Upper lobe of right lung (tissue), 1 donor: Measurements from ENCODE around the gene HTR3A. TPM values are rescaled to one million over a fixed set of nuclear protein-coding genes. Genes with fewer than 3 reads are reported as not detected.

ENCODE experiments used
- ATAC-seq: fragments of 200-7000 bp; cut with Tn5 transposase; one replicate; pipeline ENCODE4 v1.9.1; 2020; ENCODE audit warnings: mild to moderate bottlenecking, moderate library complexity
- DNase-seq: peaks from one replicate; pipeline ENCODE4 v3.0.0-alpha.2; 2020
- H3K27ac ChIP-seq: fragments of 200-600 bp; one replicate; pipeline ENCODE4 v1.8.0; 2022
- H3K27me3 ChIP-seq: fragments of 200-600 bp; one replicate; pipeline ENCODE4 v1.8.0; 2022; ENCODE audit warnings: mild to moderate bottlenecking
- H3K36me3 ChIP-seq: fragments of 200-600 bp; one replicate; pipeline ENCODE4 v1.8.0; 2022
- H3K4me1 ChIP-seq: fragments of 200-600 bp; one replicate; pipeline ENCODE4 v1.8.0; 2022
- H3K4me3 ChIP-seq: fragments of 200-600 bp; one replicate; pipeline ENCODE4 v1.8.0; 2022; ENCODE audit warnings: mild to moderate bottlenecking
- H3K9me3 ChIP-seq: fragments of 200-600 bp; one replicate; pipeline ENCODE4 v1.8.0; 2022
- intact Hi-C: fragments of 100-400 bp; cut with DNase I; formaldehyde crosslinking; loops from one replicate; pipeline ENCODE4 v1.11.0; 2022
- total RNA-seq: library from RNA; stranded (reverse); fragmentation: NEBNext Ultra II Directional; extraction: Animal tissue kit (Norgen Biotek cat#: 25700); gene quantifications from one replicate; pipeline ENCODE4 v1.2.1, GENCODE V29; 2021
- TF ChIP-seq, protein P1 (sequence below): fragments of 200-600 bp; IDR thresholded peaks from one replicate; pipeline ENCODE4 v1.8.0; 2022; ENCODE audit warnings: antibody characterized with exemption
- donor health status: DM: no; HTN: yes; CAD: no; lungs with severe emphysema.

The HTR3A gene
- total RNA-seq, 1 donor from 2014 or later, result not detected

DNA sequence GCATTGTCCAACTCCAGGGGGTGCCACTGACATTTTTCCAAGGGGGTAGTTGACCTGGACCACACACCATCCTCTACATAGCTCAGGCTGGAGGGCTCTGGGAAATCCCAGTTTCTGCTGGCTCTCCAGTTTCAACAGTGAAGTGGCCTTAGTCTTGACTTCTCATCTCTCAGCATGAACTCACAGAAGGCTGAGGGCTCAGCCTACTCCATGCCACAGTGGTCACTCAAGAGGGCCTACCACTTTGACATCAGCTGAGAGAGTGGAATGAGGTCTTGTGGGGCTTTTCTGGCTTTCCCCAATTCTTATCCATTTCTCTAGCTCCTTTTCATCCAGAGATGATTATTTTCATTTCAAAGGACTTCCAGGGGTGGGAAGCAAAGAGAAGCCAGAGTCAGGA lies 7.4 kb downstream of the HTR3A start:
- Histone ChIP-seq H3K36me3 (no peaks in the 10 kb centered on the region), H3K9me3 (no peaks in the 10 kb centered on the region), H3K4me3 (no peak overlapping the region), H3K27me3 (peaks cover 12% of the 10 kb centered on the region), H3K4me1 (no peaks in the 10 kb centered on the region), H3K27ac (no peak overlapping the region)
- TF ChIP-seq, protein P1, sequence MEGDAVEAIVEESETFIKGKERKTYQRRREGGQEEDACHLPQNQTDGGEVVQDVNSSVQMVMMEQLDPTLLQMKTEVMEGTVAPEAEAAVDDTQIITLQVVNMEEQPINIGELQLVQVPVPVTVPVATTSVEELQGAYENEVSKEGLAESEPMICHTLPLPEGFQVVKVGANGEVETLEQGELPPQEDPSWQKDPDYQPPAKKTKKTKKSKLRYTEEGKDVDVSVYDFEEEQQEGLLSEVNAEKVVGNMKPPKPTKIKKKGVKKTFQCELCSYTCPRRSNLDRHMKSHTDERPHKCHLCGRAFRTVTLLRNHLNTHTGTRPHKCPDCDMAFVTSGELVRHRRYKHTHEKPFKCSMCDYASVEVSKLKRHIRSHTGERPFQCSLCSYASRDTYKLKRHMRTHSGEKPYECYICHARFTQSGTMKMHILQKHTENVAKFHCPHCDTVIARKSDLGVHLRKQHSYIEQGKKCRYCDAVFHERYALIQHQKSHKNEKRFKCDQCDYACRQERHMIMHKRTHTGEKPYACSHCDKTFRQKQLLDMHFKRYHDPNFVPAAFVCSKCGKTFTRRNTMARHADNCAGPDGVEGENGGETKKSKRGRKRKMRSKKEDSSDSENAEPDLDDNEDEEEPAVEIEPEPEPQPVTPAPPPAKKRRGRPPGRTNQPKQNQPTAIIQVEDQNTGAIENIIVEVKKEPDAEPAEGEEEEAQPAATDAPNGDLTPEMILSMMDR, result no peak
- intact Hi-C loops, result no loop called here
- no peak for ATAC-seq
- no peak for DNase-seq

DNA sequence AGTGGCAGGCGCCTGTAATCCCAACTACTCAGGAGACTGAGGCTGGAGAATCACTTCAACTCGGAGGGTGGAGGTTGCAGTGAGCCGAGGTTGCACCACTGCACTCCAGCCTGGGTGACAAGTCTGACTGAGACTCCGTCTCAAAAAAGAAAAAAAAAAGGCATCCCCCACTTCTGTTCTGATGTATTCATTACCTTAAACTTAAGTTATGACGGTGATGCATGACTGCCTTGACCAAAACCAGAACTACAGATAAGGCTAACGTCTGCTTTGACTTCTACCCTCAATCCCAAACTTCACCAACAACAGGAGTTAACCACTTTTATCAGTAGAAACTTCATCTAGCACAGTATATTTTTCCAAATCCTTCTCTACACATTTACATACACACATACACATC lies 9.9 kb downstream of the HTR3A start:
- intact Hi-C loops, result no loop called here
- TF ChIP-seq, protein P1, result no peak
- Histone ChIP-seq H3K36me3 (no peaks in the 10 kb centered on the region), H3K27ac (no peak overlapping the region), H3K27me3 (peaks cover 6% of the 10 kb centered on the region), H3K9me3 (no peaks in the 10 kb centered on the region), H3K4me3 (no peak overlapping the region), H3K4me1 (no peaks in the 10 kb centered on the region)
- no peak for ATAC-seq
- DNase-seq, result no peak

DNA sequence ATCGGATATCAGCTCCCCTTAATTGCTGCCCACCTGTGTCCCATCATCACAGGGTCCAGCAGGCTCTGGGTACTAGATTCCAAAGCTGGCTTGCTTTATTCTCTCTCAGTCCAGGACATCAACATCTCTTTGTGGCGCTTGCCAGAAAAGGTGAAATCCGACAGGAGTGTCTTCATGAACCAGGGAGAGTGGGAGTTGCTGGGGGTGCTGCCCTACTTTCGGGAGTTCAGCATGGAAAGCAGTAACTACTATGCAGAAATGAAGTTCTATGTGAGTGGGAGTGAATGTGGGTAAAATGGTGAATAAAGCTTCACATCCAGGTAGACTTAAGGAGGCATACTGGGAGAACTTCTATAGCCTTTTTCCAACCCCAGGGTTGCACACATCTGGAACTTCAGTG lies 11.0 kb downstream of the HTR3A start:
- TF ChIP-seq, protein P1, result no peak
- H3K4me3 ChIP-seq, result no peak overlapping the region
- no peaks in the 10 kb centered on the region for H3K4me1 ChIP-seq

DNA sequence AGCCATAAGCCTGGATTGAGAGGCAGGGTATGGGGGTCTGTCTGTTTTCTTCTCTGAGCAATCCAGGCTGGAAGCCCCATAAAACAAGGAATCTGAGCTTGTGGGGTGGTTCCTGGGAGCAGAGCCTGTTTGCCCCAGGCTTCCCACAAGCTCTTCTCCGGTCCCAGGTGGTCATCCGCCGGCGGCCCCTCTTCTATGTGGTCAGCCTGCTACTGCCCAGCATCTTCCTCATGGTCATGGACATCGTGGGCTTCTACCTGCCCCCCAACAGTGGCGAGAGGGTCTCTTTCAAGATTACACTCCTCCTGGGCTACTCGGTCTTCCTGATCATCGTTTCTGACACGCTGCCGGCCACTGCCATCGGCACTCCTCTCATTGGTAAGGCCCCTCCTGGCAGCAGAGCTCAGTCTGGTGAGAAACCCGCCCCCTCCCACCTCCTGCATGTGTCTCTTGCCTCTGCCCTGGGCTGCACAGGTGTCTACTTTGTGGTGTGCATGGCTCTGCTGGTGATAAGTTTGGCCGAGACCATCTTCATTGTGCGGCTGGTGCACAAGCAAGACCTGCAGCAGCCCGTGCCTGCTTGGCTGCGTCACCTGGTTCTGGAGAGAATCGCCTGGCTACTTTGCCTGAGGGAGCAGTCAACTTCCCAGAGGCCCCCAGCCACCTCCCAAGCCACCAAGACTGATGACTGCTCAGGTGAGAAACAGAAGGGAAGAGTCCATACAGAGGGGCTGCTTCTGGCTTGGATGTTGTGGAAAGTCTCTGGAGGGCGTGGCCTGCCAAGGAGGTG lies 11.6 kb downstream of the HTR3A start:
- Histone ChIP-seq H3K4me1 (no peaks in the 10 kb centered on the region), H3K36me3 (no peaks in the 10 kb centered on the region), H3K27me3 (peaks cover 11% of the 10 kb centered on the region), H3K4me3 (no peak overlapping the region), H3K27ac (no peak overlapping the region), H3K9me3 (no peaks in the 10 kb centered on the region)
- no peak for ATAC-seq
- intact Hi-C loops, result no loop called here
- no peak for DNase-seq
- TF ChIP-seq, protein P1, result no peak

More for the DNA sequence above, 11.0 kb downstream of the HTR3A start:
- no peak for DNase-seq
- H3K36me3 ChIP-seq, result no peaks in the 10 kb centered on the region
- H3K27me3 ChIP-seq, result peaks cover 8% of the 10 kb centered on the region
- intact Hi-C loops, result no loop called here
- no peaks in the 10 kb centered on the region for H3K9me3 ChIP-seq
- no peak for ATAC-seq
- no peak overlapping the region for H3K27ac ChIP-seq

DNA sequence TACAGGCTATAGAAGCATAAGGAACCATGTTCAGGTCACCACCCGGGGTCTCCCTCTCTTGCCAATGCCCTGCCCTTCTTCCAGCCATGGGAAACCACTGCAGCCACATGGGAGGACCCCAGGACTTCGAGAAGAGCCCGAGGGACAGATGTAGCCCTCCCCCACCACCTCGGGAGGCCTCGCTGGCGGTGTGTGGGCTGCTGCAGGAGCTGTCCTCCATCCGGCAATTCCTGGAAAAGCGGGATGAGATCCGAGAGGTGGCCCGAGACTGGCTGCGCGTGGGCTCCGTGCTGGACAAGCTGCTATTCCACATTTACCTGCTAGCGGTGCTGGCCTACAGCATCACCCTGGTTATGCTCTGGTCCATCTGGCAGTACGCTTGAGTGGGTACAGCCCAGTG lies 14.5 kb downstream of the HTR3A start:
- Histone ChIP-seq H3K4me1 (no peaks in the 10 kb centered on the region), H3K27ac (no peak overlapping the region), H3K9me3 (no peaks in the 10 kb centered on the region), H3K4me3 (no peak overlapping the region), H3K36me3 (no peaks in the 10 kb centered on the region), H3K27me3 (peaks cover 11% of the 10 kb centered on the region)
- intact Hi-C loops, result no loop called here
- TF ChIP-seq, protein P1, result no peak
- no peak for DNase-seq
- ATAC-seq, result no peak
